HG03064 (cell line): Measurements from ENCODE around the gene GDI2.

Experiments used
- ATAC-seq: cut with Tn5 transposase; IDR thresholded peaks from one replicate; pipeline ENCODE4 v1.9.1; 2021; ENCODE audit warnings: low read depth; ENCODE audit not compliant: unreplicated experiment

The GDI2 gene

GRCh38 chr10:5748394-5748803 is 64.8 kb downstream of the GDI2 start:
- ATAC-seq, result no peak

- no peak for ATAC-seq
Observed at GRCh38 chr10:5746197-5746596, 67.0 kb downstream of the GDI2 start.

- ATAC-seq, result no peak
Observed at GRCh38 chr10:5744849-5745248, 68.4 kb downstream of the GDI2 start.

- ATAC-seq, result no peak
Observed at GRCh38 chr10:5743736-5744135, 69.5 kb downstream of the GDI2 start.

GRCh38 chr10:5742116-5742515 is 71.1 kb downstream of the GDI2 start:
- no peak for ATAC-seq

GRCh38 chr10:5741276-5741675 is 72.0 kb downstream of the GDI2 start:
- no peak for ATAC-seq

- no peak for ATAC-seq
Observed at GRCh38 chr10:5738427-5738826, 74.8 kb downstream of the GDI2 start.

GRCh38 chr10:5737352-5737751 is 75.9 kb downstream of the GDI2 start:
- no peak for ATAC-seq

GRCh38 chr10:5736591-5736990 is 76.6 kb downstream of the GDI2 start:
- ATAC-seq, result no peak

- ATAC-seq, result no peak
Observed at GRCh38 chr10:5735119-5735518, 78.1 kb downstream of the GDI2 start.

GRCh38 chr10:5732141-5732540 is 81.1 kb downstream of the GDI2 start:
- ATAC-seq, result no peak

- no peak for ATAC-seq
Observed at GRCh38 chr10:5731559-5731958, 81.7 kb downstream of the GDI2 start.

- ATAC-seq, result no peak
Observed at GRCh38 chr10:5730766-5731165, 82.5 kb downstream of the GDI2 start.

GRCh38 chr10:5723692-5724091 is 89.5 kb downstream of the GDI2 start:
- ATAC-seq, result no peak

GRCh38 chr10:5720182-5720581 is 93.1 kb downstream of the GDI2 start:
- no peak for ATAC-seq

- no peak for ATAC-seq
Observed at GRCh38 chr10:5719546-5719945, 93.7 kb downstream of the GDI2 start.
